ENCODE data around the gene EPN3. TPM values are rescaled to one million over a fixed set of nuclear protein-coding genes. Genes with fewer than 3 reads are reported as not detected.

Gene EPN3
- total RNA-seq, 1 donor from 2014 or later = 19.9 TPM

- Histone ChIP-seq H3K4me3 (no peak overlapping the region), H3K9me3 (replicated peaks) (no peaks in the 10 kb centered on the region), H3K36me3 (no peaks in the 10 kb centered on the region), H3K27me3 (ENCODE audit: low read depth) (peaks cover 26% of the 10 kb centered on the region), H3K4me1 (peaks cover 1% of the 10 kb centered on the region), H3K27ac (replicated peaks) (no peak overlapping the region)
- no peak for DNase-seq
- TF ChIP-seq CTCF (IDR thresholded peaks at IDR 0.05; ENCODE audit: borderline replicate concordance) = no peak
- intact Hi-C loops (cut with micrococcal nuclease) = no loop called here
Measured at GRCh38 chr17:50570528-50570927, 38.0 kb downstream of the EPN3 start.

GRCh38 chr17:50571681-50572080, 39.1 kb downstream of the EPN3 start:
- intact Hi-C loops (cut with micrococcal nuclease) = no loop called here
- Histone ChIP-seq H3K4me3 (no peak overlapping the region), H3K4me1 (no peaks in the 10 kb centered on the region), H3K27ac (replicated peaks) (no peak overlapping the region), H3K36me3 (no peaks in the 10 kb centered on the region), H3K9me3 (replicated peaks) (no peaks in the 10 kb centered on the region), H3K27me3 (ENCODE audit: low read depth) (peaks cover 15% of the 10 kb centered on the region)
- no peak for DNase-seq
- TF ChIP-seq CTCF (IDR thresholded peaks at IDR 0.05; ENCODE audit: borderline replicate concordance) = no peak

GRCh38 chr17:50572541-50572940, 40.0 kb downstream of the EPN3 start:
- no peak for DNase-seq
- Histone ChIP-seq H3K27me3 (ENCODE audit: low read depth) (peaks cover 6% of the 10 kb centered on the region), H3K9me3 (replicated peaks) (no peaks in the 10 kb centered on the region), H3K36me3 (no peaks in the 10 kb centered on the region), H3K27ac (replicated peaks) (no peak overlapping the region), H3K4me1 (no peaks in the 10 kb centered on the region), H3K4me3 (no peak overlapping the region)
- TF ChIP-seq CTCF (IDR thresholded peaks at IDR 0.05; ENCODE audit: borderline replicate concordance) = no peak
- intact Hi-C loops (cut with micrococcal nuclease) = no loop called here

- TF ChIP-seq CTCF (IDR thresholded peaks at IDR 0.05; ENCODE audit: borderline replicate concordance) = no peak
- Histone ChIP-seq H3K9me3 (replicated peaks) (no peaks in the 10 kb centered on the region), H3K36me3 (no peaks in the 10 kb centered on the region), H3K27me3 (ENCODE audit: low read depth) (peaks cover 6% of the 10 kb centered on the region), H3K4me3 (no peak overlapping the region), H3K27ac (replicated peaks) (no peak overlapping the region), H3K4me1 (no peaks in the 10 kb centered on the region)
- intact Hi-C loops (cut with micrococcal nuclease) = no loop called here
- DNase-seq = no peak
Measured at GRCh38 chr17:50573866-50574611, 41.5 kb downstream of the EPN3 start.

- no peak for TF ChIP-seq CTCF (IDR thresholded peaks at IDR 0.05; ENCODE audit: borderline replicate concordance)
- Histone ChIP-seq H3K27ac (replicated peaks) (no peak overlapping the region), H3K27me3 (ENCODE audit: low read depth) (peaks cover 13% of the 10 kb centered on the region), H3K9me3 (replicated peaks) (no peaks in the 10 kb centered on the region), H3K36me3 (no peaks in the 10 kb centered on the region), H3K4me3 (no peak overlapping the region), H3K4me1 (no peaks in the 10 kb centered on the region)
- DNase-seq = no peak
- intact Hi-C loops (cut with micrococcal nuclease) = no loop called here
Measured at GRCh38 chr17:50575581-50576210, 43.2 kb downstream of the EPN3 start.
